HG03280 (cell line): ENCODE results near the gene FRG2B.
"Not testable (repeated sequence)": the region's sequence is repeated elsewhere in the genome, so short reads cannot be mapped to it uniquely, and the experiment has no call there.

Source experiments
- ATAC-seq: cut with Tn5 transposase; IDR thresholded peaks from one replicate; pipeline ENCODE4 v1.9.1; 2021; ENCODE audit warnings: mild to moderate bottlenecking, moderate library complexity; ENCODE audit not compliant: unreplicated experiment

Gene FRG2B

GRCh38 chr10:133600657-133601056 is 25.9 kb downstream of the FRG2B start:
- ATAC-seq: no peak

GRCh38 chr10:133599869-133600268 is 26.7 kb downstream of the FRG2B start:
- ATAC-seq: not testable (repeated sequence)

- no peak for ATAC-seq
Measured at GRCh38 chr10:133592716-133593115, 33.9 kb downstream of the FRG2B start.

DNA sequence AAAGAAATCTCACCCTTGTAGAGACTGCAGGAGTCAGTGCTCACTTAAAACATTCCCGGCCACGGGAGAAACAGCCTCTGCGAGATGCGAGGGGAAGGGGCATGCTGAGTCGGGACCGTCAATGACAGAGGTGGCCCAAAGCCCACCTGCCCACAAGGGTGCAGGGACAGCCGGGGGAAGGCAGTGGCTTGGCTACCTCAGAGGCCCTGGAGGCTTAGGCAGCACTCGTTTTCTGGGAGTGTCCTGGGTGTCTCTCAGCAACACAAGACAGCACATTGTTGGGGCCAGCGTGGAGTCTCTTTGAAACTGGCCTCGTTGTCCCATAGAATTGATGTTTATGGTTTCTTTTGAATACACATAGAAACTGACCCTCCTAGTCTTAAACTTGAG is 35.6 kb downstream of the FRG2B start:
- ATAC-seq: no peak

GRCh38 chr10:133590226-133590969 is 36.2 kb downstream of the FRG2B start:
- no peak for ATAC-seq

DNA sequence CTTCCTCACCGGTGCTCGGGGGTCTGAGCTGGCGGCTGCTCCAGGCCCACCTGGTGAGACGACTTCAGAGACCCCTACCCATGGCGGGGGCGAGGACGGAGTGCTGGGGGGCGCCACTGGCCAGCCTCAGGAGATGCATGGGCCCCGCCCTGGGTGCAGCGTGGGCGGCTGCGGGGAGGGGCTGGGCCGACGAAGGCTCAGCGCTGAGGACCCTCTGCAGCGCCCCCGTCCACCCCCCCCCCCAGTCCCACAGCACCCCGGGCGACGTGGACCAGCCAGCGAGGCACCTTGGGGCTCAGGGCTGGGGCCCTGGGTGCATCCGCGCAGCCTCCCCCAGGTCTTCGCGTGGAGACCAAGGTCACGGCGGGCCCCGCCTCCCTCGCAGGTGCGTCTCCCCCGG is 49.6 kb downstream of the FRG2B start:
- not testable (repeated sequence) for ATAC-seq
